ENCODE results near the gene KCNQ1OT1. TPM values are rescaled to one million over a fixed set of nuclear protein-coding genes. Genes with fewer than 3 reads are reported as not detected.

KCNQ1OT1 gene
- total RNA-seq, 1 experiment from 2014 or later = 1.2 TPM

GRCh38 chr11:2581931-2582350 lies 117.9 kb downstream of the KCNQ1OT1 start:
- no peak overlapping the region for H3K4ac ChIP-seq (ENCODE audit: low read depth, low read length)
- no peak overlapping the region for H4K8ac ChIP-seq (replicated peaks; ENCODE audit: insufficient read length, low read depth, low read length)
- H2BK20ac ChIP-seq (ENCODE audit: low read depth, low read length, poor library complexity, severe bottlenecking) = no peak overlapping the region
- no peak overlapping the region for H3K27ac Mint-ChIP-seq
- H3K18ac ChIP-seq (ENCODE audit: insufficient read length, low read depth, low read length) = no peak overlapping the region
- H2BK5ac ChIP-seq (ENCODE audit: insufficient read length, low read length) = no peak overlapping the region
- H2AFZ ChIP-seq (ENCODE audit: low read length) = no peak overlapping the region
- H4K20me1 ChIP-seq (ENCODE audit: control insufficient read depth, insufficient read depth, insufficient read length) = no peaks in the 10 kb centered on the region
- H3K79me1 ChIP-seq (ENCODE audit: insufficient read depth, low read depth, low read length, poor library complexity, severe bottlenecking) = no peaks in the 10 kb centered on the region
- WGBS (ENCODE audit: extremely low coverage, insufficient read length, low lambda C conversion rate) = no CpG with 5 or more reads among the region's 23 CpGs
- no peak overlapping the region for H3K27ac ChIP-seq (ENCODE audit: insufficient read length, low read depth, low read length)
- H2BK12ac ChIP-seq (ENCODE audit: insufficient read length, low read depth, low read length) = no peak overlapping the region
- no peak overlapping the region for H2BK15ac ChIP-seq (ENCODE audit: low read depth, low read length)
- no peaks in the 10 kb centered on the region for H3K4me1 ChIP-seq (ENCODE audit: insufficient read depth, low read length)
- H2AK5ac ChIP-seq (ENCODE audit: insufficient read length, low read length) = no peak overlapping the region
- H3K79me2 ChIP-seq (ENCODE audit: insufficient read depth, low read length) = no peaks in the 10 kb centered on the region
- H3K9me3 ChIP-seq (ENCODE audit: control insufficient read depth, low read depth, low read length) = no peaks in the 10 kb centered on the region
- no peaks in the 10 kb centered on the region for H3K23me2 ChIP-seq (ENCODE audit: insufficient read length, low read depth, low read length, poor library complexity, severe bottlenecking)
- no peaks in the 10 kb centered on the region for H3K9me3 Mint-ChIP-seq
- H3K56ac ChIP-seq (ENCODE audit: insufficient read length, low read depth, low read length) = no peak overlapping the region
- no peaks in the 10 kb centered on the region for H3K36me3 Mint-ChIP-seq (ENCODE audit: insufficient read depth in 1 of 3, low read depth in 3 of 3)
- no peak overlapping the region for H3K4me3 Mint-ChIP-seq
- no peak for TF ChIP-seq CTCF (conservative IDR thresholded peaks at IDR 0.05)
- H4K91ac ChIP-seq (ENCODE audit: insufficient read length, low read depth, low read length) = no peak overlapping the region
- H3K27me3 ChIP-seq (ENCODE audit: insufficient read depth, low read length) = peaks cover 8% of the 10 kb centered on the region; the same call in 1 of the 2 replicates
- H3K4me2 ChIP-seq (ENCODE audit: insufficient read depth, insufficient read length, low read length) = no peak overlapping the region
- peak; percentile 12 for DNase-seq
- no peak overlapping the region for H2BK120ac ChIP-seq (ENCODE audit: low read depth, low read length, poor library complexity, severe bottlenecking)
- H3K9ac ChIP-seq (ENCODE audit: extremely low read depth, insufficient read length, low read length) = no peak overlapping the region
- H4K5ac ChIP-seq (ENCODE audit: insufficient read length, low read depth, low read length) = no peak overlapping the region
- H3K14ac ChIP-seq (ENCODE audit: insufficient read depth, low read length) = no peak overlapping the region
- H3K23ac ChIP-seq (ENCODE audit: insufficient read length, low read depth, low read length) = no peak overlapping the region
- H3K4me1 Mint-ChIP-seq = peaks cover 2 to 5% of the 10 kb centered on the region in 2 experiments; a peak in 2 of 4 replicates
- peaks cover 59% of the 10 kb centered on the region for H3K27me3 Mint-ChIP-seq (ENCODE audit: low read depth)
- H3T11ph ChIP-seq (ENCODE audit: low read length) = no peak overlapping the region
